WI38 (cell line): ENCODE data around the gene EXOG.
A peak's percentile ranks its signal among the peaks of the same experiment; 100 is the strongest.

Source experiments
- H3K4me3 ChIP-seq: 2 replicates; pipeline ENCODE4 v1.5.1; 2011; ENCODE audit warnings: low read depth, mild to moderate bottlenecking, control low read depth, low read length
- CTCF ChIP-seq: IDR thresholded peaks from 2 replicates; pipeline ENCODE4 v1.5.1; 2012; ENCODE audit warnings: low read depth, mild to moderate bottlenecking, control low read depth, low read length

The EXOG gene

DNA sequence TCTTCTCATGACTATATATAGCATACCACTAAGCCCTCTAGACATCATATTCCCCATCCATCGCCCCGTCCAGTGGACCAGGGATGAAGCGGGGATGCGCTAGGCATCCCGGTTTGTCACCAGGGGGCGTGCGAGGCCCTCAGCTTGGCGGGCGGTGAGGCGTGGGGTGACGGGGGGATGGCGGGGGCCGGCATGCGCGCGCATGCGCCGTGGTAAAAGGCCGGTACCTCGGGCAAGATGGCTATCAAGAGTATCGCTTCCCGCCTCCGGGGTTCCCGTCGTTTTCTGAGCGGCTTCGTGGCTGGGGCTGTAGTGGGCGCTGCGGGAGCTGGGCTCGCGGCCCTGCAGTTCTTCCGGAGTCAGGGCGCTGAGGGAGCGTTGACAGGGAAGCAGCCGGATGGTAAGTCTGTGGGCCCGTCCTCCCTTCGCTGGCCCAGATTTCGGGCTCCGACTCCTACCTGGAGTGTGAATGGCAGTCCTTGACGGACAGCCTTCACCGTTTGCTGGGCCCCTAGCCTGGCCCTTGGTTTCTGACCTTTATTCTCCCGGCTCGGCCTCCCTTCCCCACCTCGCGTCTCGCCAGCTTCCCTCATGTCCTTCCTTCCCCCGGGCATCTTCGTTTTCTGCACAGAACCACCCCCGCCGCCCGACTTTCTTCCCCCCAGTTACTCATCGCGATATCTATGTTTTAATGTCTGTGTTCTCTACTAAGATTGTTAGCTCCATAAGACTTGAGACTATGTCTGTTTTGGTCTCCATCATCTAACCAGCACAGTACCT lies at the start of gene EXOG:
Gene EXOG (plus strand): TSS at position 210 of the 780 bp plus-strand sequence. CDS start 28 bp downstream, at position 238.
- peak within 1 kb of the TSS; percentile 85 for H3K4me3 ChIP-seq
- peak; percentile 86 for TF ChIP-seq CTCF

DNA sequence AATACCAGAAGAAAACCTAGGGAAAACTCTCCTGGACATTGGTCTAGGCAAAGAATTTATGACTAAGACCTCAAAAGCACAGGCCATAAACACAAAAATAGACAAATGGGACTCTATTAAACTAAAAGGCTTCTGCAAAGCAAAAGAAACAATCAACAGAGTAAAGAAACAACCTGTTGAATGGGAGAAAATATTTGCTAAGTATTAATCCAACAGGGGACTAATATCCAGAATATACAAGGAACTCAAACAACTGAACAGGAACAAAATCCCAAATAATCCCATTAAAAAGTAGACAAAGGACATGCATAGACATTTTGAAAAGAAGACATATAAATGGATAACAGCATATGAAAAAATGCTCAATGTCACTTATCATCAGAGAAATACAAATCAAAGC lies 49.3 kb upstream of the EXOG start:
- H3K4me3 ChIP-seq: no peak overlapping the region
- TF ChIP-seq CTCF: no peak

DNA sequence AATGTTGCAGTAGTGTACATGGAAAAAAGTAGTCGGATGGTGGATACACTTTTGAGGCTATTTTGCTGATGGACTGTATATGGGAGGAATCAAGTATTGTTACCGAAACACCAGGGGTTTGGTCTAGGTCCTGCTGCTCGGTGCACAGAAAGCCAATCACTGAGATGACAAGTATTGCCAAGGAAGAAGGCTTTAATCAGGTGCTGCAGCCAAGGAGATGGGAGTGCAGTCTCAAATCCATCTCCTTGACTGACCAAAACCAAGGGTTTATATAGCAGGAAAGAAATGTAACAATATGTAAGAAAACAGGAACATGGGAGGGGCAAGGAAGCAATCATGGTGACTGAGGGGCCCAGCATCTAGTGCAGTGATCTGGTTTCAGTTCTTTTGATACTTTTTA lies 45.3 kb upstream of the EXOG start:
- H3K4me3 ChIP-seq: no peak overlapping the region

DNA sequence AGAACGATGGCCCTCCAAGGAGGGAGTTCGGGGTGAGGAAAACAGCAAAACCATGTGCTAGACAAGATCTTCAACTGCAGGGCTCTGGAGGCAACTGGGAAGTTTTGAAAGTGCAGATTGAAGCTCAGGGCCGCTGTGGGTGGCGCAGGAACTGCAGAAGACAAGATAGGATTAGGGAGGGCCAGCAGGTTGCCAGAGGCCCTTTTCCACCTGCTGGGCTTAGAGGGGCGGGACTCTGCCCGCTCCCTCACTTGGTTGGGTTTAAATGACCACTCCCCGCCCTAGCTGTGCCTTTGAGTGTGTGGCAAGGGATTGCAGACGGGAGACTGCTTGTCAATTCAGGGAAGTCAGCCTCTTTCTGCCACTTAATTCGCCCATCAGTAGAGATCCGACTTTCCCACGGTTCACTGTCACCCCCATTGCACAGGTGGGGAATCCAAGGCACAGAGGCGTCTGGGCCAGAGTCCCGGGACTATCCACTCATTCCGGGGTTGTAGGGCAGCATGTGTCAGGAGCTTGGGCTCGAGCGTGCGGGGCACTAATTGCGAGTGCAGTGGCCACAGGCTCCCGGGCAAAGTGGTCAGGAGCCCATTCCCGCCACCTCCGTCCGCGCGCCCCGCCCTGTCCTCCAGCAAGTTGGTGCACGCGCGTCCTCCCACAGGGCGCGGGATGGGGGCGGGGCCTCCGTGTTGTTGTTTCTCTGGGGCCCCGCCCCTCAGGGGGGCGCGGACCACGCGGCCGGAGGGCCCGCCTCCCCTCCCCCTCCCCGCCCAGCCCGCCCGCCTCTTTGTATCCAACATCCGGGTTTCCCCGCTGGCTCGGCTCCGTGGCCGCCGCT lies 42.8 kb upstream of the EXOG start, which contains the start of gene ACVR2B:
Gene ACVR2B (plus strand): TSS at position 816 of the 838 bp plus-strand sequence. CDS start 433 bp downstream, outside the sequence.
- peak within 1 kb of the TSS; percentile 73 for H3K4me3 ChIP-seq
- TF ChIP-seq CTCF: no peak

More for the DNA sequence above, 45.3 kb upstream of the EXOG start:
- no peak for TF ChIP-seq CTCF

DNA sequence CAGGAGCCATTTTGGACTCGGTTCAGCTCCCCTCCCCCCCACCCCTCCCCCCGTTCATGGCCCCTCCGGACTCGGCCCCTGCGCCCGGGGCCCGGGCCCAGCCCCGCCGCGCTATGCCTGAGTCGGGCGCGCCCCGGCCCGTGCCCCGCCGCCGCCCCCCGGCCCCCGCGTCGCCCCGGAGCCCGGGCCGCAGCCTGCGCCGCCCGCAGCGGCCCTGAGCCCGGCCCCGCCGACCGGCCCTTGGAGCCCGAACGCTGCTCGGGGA lies 42.3 kb upstream of the EXOG start:
- no peak for TF ChIP-seq CTCF
- H3K4me3 ChIP-seq: peak overlapping the region; percentile 73

- H3K4me3 ChIP-seq: peak overlapping the region; percentile 73
- no peak for TF ChIP-seq CTCF
These were observed 41.8 kb upstream of the EXOG start for GRCh38 chr3:38454178-38454883.
